Fibroblast of the aortic adventitia (primary cell): Measurements from ENCODE around the gene C2CD4C. TPM values are rescaled to one million over a fixed set of nuclear protein-coding genes. Genes with fewer than 3 reads are reported as not detected.

Experiments
- DNase-seq: peaks from one replicate; pipeline ENCODE4 v3.0.0-alpha.2; 2010; ENCODE audit warnings: low read depth
- H3K4me3 ChIP-seq: 2 replicates; pipeline ENCODE4 v1.5.1; 2011; ENCODE audit warnings: low read depth, mild to moderate bottlenecking, control low read depth, low read length, moderate library complexity
- total RNA-seq: library from RNA; depleted of rRNA; stranded (reverse); fragments of >200 nt; gene quantifications from 2 replicates; pipeline ENCODE4 v1.2.3, GENCODE V29; 2012; ENCODE audit warnings: low replicate concordance
- TF ChIP-seq, protein P1 (sequence below): IDR thresholded peaks from 2 replicates; pipeline ENCODE4 v1.5.1; 2011; ENCODE audit warnings: mild to moderate bottlenecking, low read length, control low read depth, inconsistent platforms; ENCODE audit not compliant: insufficient read depth

Gene C2CD4C
- total RNA-seq, 1 donor: not detected

DNA sequence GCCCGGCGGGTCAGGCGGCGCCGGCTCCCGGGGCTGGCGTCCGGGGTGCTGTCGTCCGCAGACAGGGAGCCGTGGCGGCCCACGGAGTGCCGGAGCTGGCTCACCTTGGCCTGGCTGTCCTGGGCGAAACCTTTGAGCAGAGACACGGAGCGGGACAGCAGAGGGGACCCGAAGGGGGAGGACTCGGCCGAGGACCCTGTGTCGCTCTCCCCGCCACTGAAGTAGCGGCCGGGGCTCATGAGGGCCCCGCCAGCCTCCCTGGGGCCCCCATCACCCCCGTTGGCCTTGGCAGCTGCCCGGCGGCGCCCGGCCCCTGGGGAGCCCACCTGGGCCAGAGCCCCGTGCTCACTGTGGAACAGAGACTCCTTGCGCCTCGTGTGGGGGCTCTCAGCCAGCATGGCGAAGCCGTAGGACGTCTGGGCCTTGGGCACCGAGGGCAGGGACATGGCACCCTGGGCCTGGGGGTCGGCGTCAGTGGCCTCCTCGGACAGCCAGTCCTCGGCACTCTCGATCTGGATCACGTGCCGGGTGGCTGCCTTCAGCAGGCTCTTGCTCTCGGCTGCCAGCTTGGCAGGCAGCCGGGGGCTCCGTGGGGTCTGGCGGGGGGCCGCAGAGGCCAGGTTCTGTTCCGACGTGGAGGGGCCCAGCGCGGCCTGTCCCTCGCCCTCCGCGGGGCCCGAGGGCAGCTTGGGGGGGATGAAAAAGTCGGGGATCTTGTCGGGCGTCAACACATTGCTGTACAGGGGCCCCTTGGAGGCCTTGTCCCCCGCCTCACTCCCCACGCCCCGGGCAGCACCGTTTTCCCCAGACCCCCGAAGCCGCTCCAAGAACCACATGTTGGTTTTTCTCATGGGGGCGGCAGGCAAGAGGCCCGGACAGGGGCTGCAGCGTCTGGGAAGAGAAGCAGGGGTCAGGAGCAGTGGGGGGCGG is 1.2 kb downstream of the C2CD4C start:
- no peak for DNase-seq
- H3K4me3 ChIP-seq: no peak overlapping the region

DNA sequence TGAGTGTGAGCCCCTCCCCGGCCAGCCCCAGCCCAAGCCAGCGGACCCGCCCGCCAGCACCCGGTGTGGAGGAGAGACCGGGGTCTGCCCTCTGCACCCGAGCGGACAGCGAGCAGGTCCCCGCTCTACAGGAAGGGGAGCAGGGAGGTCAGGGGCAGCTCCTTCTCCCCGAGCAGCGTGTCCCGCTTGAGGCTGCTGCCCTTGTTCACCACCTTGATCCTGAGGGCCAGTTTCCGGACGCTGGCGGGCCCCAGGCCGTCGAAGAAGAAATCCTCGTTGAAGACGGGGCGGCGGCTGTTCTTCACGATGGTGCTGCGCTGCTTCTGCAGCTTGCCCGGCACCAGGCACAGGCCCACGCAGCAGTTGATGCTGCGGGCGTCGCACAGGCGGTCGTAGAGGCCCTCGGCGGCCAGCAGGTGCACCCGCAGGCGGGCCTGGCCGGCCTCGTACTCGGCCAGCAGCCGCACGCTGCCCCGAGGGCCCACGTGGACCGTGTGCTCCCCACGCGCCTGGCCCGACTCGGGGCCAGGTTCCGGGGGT is 1.9 kb downstream of the C2CD4C start:
- no peak for DNase-seq
- H3K4me3 ChIP-seq: no peak overlapping the region
- TF ChIP-seq, protein P1, sequence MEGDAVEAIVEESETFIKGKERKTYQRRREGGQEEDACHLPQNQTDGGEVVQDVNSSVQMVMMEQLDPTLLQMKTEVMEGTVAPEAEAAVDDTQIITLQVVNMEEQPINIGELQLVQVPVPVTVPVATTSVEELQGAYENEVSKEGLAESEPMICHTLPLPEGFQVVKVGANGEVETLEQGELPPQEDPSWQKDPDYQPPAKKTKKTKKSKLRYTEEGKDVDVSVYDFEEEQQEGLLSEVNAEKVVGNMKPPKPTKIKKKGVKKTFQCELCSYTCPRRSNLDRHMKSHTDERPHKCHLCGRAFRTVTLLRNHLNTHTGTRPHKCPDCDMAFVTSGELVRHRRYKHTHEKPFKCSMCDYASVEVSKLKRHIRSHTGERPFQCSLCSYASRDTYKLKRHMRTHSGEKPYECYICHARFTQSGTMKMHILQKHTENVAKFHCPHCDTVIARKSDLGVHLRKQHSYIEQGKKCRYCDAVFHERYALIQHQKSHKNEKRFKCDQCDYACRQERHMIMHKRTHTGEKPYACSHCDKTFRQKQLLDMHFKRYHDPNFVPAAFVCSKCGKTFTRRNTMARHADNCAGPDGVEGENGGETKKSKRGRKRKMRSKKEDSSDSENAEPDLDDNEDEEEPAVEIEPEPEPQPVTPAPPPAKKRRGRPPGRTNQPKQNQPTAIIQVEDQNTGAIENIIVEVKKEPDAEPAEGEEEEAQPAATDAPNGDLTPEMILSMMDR: no peak

More for the DNA sequence above, 1.2 kb downstream of the C2CD4C start:
- TF ChIP-seq, protein P1: no peak

GRCh38 chr19:406135-406781 is 2.7 kb downstream of the C2CD4C start:
- TF ChIP-seq, protein P1: no peak
- no peak for DNase-seq
- H3K4me3 ChIP-seq: no peak overlapping the region

DNA sequence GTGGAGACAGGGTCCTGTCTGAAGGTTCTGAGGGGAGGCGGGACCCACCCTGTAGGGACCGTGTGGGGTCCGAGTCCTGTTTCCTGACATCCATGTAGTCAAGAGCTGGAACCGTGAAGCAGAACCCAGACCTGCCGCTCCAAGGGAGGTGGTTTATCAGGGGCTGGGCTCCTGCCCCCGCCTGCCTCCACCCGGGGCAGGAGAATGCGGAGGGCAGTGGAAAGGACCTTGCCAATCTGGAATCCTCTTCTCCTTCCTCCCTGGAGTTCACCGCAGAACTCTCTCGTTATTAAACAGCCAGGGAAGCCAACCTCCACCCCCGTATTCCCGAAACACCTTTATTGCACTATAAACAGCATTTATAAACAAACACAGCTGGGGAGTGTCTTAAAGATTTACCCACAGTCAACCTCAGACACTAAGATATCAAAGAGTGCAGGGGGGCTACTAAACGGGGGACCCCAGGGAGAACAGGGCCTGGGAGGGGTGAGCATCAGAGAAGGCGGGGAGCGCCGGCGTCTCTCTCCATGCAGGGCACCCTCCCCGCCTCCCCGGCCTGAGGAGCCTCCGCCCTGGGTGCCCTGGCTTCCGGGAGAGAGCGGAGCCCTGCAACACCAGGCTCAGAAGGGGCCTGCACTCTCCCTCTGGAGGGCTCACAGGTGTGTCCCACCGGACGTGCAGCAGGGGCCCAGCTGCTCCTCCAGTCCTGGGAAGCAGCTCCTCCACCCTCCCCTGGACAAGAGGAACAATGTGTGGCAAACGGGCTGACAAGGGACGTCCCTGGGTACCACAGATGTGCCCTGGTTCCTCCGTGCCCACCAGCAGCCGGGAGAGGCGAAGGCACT is 3.6 kb downstream of the C2CD4C start:
- no peak for DNase-seq
- no peak overlapping the region for H3K4me3 ChIP-seq
- TF ChIP-seq, protein P1: no peak

GRCh38 chr19:403221-404027 is 5.5 kb downstream of the C2CD4C start:
- no peak for DNase-seq
- no peak overlapping the region for H3K4me3 ChIP-seq
- TF ChIP-seq, protein P1: no peak
